Posterior vena cava (tissue), 2 donors: Measurements from ENCODE around the gene RUNX2. TPM values are rescaled to one million over a fixed set of nuclear protein-coding genes. Genes with fewer than 3 reads are reported as not detected.

Experiments
- DNase-seq: peaks from one replicate; pipeline ENCODE4 v3.0.0-alpha.2; 2020; ENCODE audit warnings: low spot score
- intact Hi-C, 2 donors: fragments of 100-400 bp; cut with DNase I; formaldehyde crosslinking; loops; one replicate each; pipeline versions ENCODE4 v1.14.1 to v1.14.2; 2022 to 2023
- total RNA-seq, 2 donors: library from RNA; stranded (reverse); fragmentation: NEBNext Ultra II Directional; extraction: Animal tissue kit (Norgen Biotek cat#: 25700); gene quantifications; one replicate each; pipeline ENCODE4 v1.2.1, GENCODE V29; 2021
- donor health status: DM: yes; HTN: yes; CAD: no.
- donor health status: DM: yes; HTN: yes; CAD: no.

The RUNX2 gene
- total RNA-seq, 2 donors from 2014 or later: 0.83 to 1.00 TPM

- DNase-seq: no peak
- intact Hi-C loops: no loop called here
Observed at GRCh38 chr6:45614488-45615285, 286.6 kb downstream of the RUNX2 start.

GRCh38 chr6:45616209-45616608, 288.1 kb downstream of the RUNX2 start:
- DNase-seq: no peak
- intact Hi-C loops: no loop called here

- intact Hi-C loops: no loop called here
- no peak for DNase-seq
Observed at GRCh38 chr6:45617441-45617840, 289.3 kb downstream of the RUNX2 start.

GRCh38 chr6:45618259-45618658, 290.1 kb downstream of the RUNX2 start:
- intact Hi-C loops: loop anchor here in 1 of 2 donors (1.0 kb wide), 1 partner anchor 19 kb away; no protein-coding TSS in a partner anchor
- DNase-seq: no peak

- intact Hi-C loops: no loop called here
- no peak for DNase-seq
Observed at GRCh38 chr6:45619211-45619760, 291.2 kb downstream of the RUNX2 start.

GRCh38 chr6:45619994-45620471, 291.9 kb downstream of the RUNX2 start:
- intact Hi-C loops: no loop called here
- no peak for DNase-seq

- no peak for DNase-seq
- intact Hi-C loops: no loop called here
Observed at GRCh38 chr6:45624228-45624627, 296.1 kb downstream of the RUNX2 start.

GRCh38 chr6:45625191-45625664, 297.1 kb downstream of the RUNX2 start:
- intact Hi-C loops: no loop called here
- DNase-seq: no peak

GRCh38 chr6:45626087-45626891, 298.2 kb downstream of the RUNX2 start:
- intact Hi-C loops: no loop called here
- no peak for DNase-seq

- intact Hi-C loops: no loop called here
- DNase-seq: no peak
Observed at GRCh38 chr6:45630314-45630713, 302.2 kb downstream of the RUNX2 start.

GRCh38 chr6:45630801-45631200, 302.7 kb downstream of the RUNX2 start:
- intact Hi-C loops: no loop called here
- no peak for DNase-seq

- intact Hi-C loops: no loop called here
Observed at GRCh38 chr6:45631396-45631795, 303.3 kb downstream of the RUNX2 start.

GRCh38 chr6:45633272-45633908, 305.3 kb downstream of the RUNX2 start:
- no peak for DNase-seq
- intact Hi-C loops: no loop called here

More at GRCh38 chr6:45631396-45631795, 303.3 kb downstream of the RUNX2 start:
- DNase-seq: no peak

GRCh38 chr6:45634231-45634630, 306.1 kb downstream of the RUNX2 start:
- intact Hi-C loops: no loop called here
- no peak for DNase-seq

- no peak for DNase-seq
- intact Hi-C loops: no loop called here
Observed at GRCh38 chr6:45635284-45635867, 307.2 kb downstream of the RUNX2 start.

- intact Hi-C loops: loop anchor here in 1 of 2 donors (1.0 kb wide), 1 partner anchor 19 kb away; no protein-coding TSS in a partner anchor
- DNase-seq: no peak
Observed at GRCh38 chr6:45637056-45637455, 308.9 kb downstream of the RUNX2 start.

- DNase-seq: no peak
Observed at GRCh38 chr6:45637611-45638257, 309.6 kb downstream of the RUNX2 start.

GRCh38 chr6:45640081-45640491, 312.0 kb downstream of the RUNX2 start:
- DNase-seq: no peak
- intact Hi-C loops: no loop called here

More at GRCh38 chr6:45637611-45638257, 309.6 kb downstream of the RUNX2 start:
- intact Hi-C loops: loop anchor here in 1 of 2 donors (1.0 kb wide), 1 partner anchor 19 kb away; no protein-coding TSS in a partner anchor
